ENCODE measurements around the gene LRRC2. TPM values are rescaled to one million over a fixed set of nuclear protein-coding genes. Genes with fewer than 3 reads are reported as not detected.

LRRC2 gene
- total RNA-seq, 1 experiment from 2014 or later, result 2.6 TPM

DNA sequence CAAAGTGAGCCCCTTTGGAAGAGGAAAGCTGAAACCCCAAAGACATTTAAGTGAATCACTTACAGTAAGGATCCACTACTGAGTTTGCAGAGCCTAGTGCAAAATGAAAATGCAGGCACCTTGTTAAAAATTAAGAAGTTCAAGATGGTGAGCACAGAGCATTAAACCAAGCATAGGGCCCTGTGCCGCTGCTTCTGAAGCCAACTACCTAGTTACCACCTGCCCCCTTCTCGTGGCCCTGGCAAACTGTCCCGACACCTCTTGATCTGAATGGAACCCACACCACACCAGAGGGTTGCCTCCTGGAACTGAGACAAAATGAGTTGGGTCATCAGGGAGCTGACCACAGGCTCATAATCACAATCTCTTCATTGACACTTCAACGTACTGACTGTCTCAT lies 25.6 kb downstream of the LRRC2 start:
- H2BK15ac ChIP-seq (ENCODE audit: low read depth, low read length), result no peak overlapping the region
- no peaks in the 10 kb centered on the region for H3K9me3 ChIP-seq (ENCODE audit: control insufficient read depth, low read depth, low read length)
- H3K27me3 Mint-ChIP-seq (ENCODE audit: low read depth), result no peaks in the 10 kb centered on the region
- no peak overlapping the region for H3K18ac ChIP-seq (ENCODE audit: insufficient read length, low read depth, low read length)
- H3K4me2 ChIP-seq (ENCODE audit: insufficient read depth, insufficient read length, low read length), result no peak overlapping the region
- H2BK12ac ChIP-seq (ENCODE audit: insufficient read length, low read depth, low read length), result no peak overlapping the region
- 0 out of 7 replicates have a peak, but pooled peaks cover 0 to 4% (median 0%) of the 10 kb centered on the region in 3 experiments for H3K36me3 Mint-ChIP-seq (ENCODE audit: insufficient read depth in 1 of 3, low read depth in 3 of 3)
- no peaks in the 10 kb centered on the region for H3K79me1 ChIP-seq (ENCODE audit: insufficient read depth, low read depth, low read length, poor library complexity, severe bottlenecking)
- H3K4me1 ChIP-seq (ENCODE audit: insufficient read depth, low read length), result peaks cover 10% of the 10 kb centered on the region; the same call in 1 of the 2 replicates
- no peak overlapping the region for H3K4ac ChIP-seq (ENCODE audit: low read depth, low read length)
- H3K23me2 ChIP-seq (ENCODE audit: insufficient read length, low read depth, low read length, poor library complexity, severe bottlenecking), result no peaks in the 10 kb centered on the region
- H2BK20ac ChIP-seq (ENCODE audit: low read depth, low read length, poor library complexity, severe bottlenecking), result no peak overlapping the region
- no peaks in the 10 kb centered on the region for H3K79me2 ChIP-seq (ENCODE audit: insufficient read depth, low read length)
- no peak for DNase-seq
- H3K14ac ChIP-seq (ENCODE audit: insufficient read depth, low read length), result no peak overlapping the region
- no peak overlapping the region for H4K5ac ChIP-seq (ENCODE audit: insufficient read length, low read depth, low read length)
- H3K27ac ChIP-seq (ENCODE audit: insufficient read length, low read depth, low read length), result no peak overlapping the region
- H3T11ph ChIP-seq (ENCODE audit: low read length), result no peak overlapping the region
- no peak overlapping the region for H3K9ac ChIP-seq (ENCODE audit: extremely low read depth, insufficient read length, low read length)
- WGBS (ENCODE audit: extremely low coverage, insufficient read length, low lambda C conversion rate), result no CpG with 5 or more reads among the region's 4 CpGs
- H4K91ac ChIP-seq (ENCODE audit: insufficient read length, low read depth, low read length), result no peak overlapping the region
- H2BK120ac ChIP-seq (ENCODE audit: low read depth, low read length, poor library complexity, severe bottlenecking), result no peak overlapping the region
- H2BK5ac ChIP-seq (ENCODE audit: insufficient read length, low read length), result no peak overlapping the region
- peaks cover 40 to 41% of the 10 kb centered on the region in 2 experiments for H3K4me1 Mint-ChIP-seq
- H3K4me3 Mint-ChIP-seq, result no peak overlapping the region
- H2AK5ac ChIP-seq (ENCODE audit: insufficient read length, low read length), result no peak overlapping the region
- H3K27me3 ChIP-seq (ENCODE audit: insufficient read depth, low read length), result no peaks in the 10 kb centered on the region
- no peaks in the 10 kb centered on the region for H3K9me3 Mint-ChIP-seq
- no peaks in the 10 kb centered on the region for H4K20me1 ChIP-seq (ENCODE audit: control insufficient read depth, insufficient read depth, insufficient read length)
- no peak overlapping the region for H2AFZ ChIP-seq (ENCODE audit: low read length)
- TF ChIP-seq CTCF (conservative IDR thresholded peaks at IDR 0.05), result no peak
- no peak overlapping the region for H3K23ac ChIP-seq (ENCODE audit: insufficient read length, low read depth, low read length)
- H3K27ac Mint-ChIP-seq, result no peak overlapping the region
- no peak overlapping the region for H3K56ac ChIP-seq (ENCODE audit: insufficient read length, low read depth, low read length)
- no peak overlapping the region for H4K8ac ChIP-seq (replicated peaks; ENCODE audit: insufficient read length, low read depth, low read length)
